Esophagus (tissue), 2 donors: Measurements from ENCODE around the gene MPST. TPM values are rescaled to one million over a fixed set of nuclear protein-coding genes. Genes with fewer than 3 reads are reported as not detected.
"Not testable (repeated sequence)": the region's sequence is repeated elsewhere in the genome, so short reads cannot be mapped to it uniquely, and the experiment has no call there.

ENCODE experiments used
- H3K27ac ChIP-seq, 2 donors: one replicate each; pipeline ENCODE4 v1.5.1; 2013; ENCODE audit warnings: low read depth in 2 of 2, mild to moderate bottlenecking in 2 of 2, inconsistent platforms in 1 of 2, low read length in 1 of 2, moderate library complexity in 1 of 2
- H3K27me3 ChIP-seq, 2 donors: one replicate each; pipeline ENCODE4 v1.6.1; 2013; ENCODE audit warnings: low read length in 2 of 2, control low read depth in 1 of 2, mild to moderate bottlenecking in 1 of 2; ENCODE audit not compliant: insufficient read depth in 2 of 2, control insufficient read depth in 1 of 2
- H3K36me3 ChIP-seq, 2 donors: one replicate each; pipeline ENCODE4 v1.6.1; 2013; ENCODE audit warnings: low read length in 1 of 2; ENCODE audit not compliant: control insufficient read depth in 2 of 2, insufficient read depth in 2 of 2
- H3K4me1 ChIP-seq, 2 donors: one replicate each; pipeline ENCODE4 v1.6.1; 2013; ENCODE audit warnings: low read length in 1 of 2; ENCODE audit not compliant: control insufficient read depth in 2 of 2, insufficient read depth in 2 of 2
- H3K4me3 ChIP-seq, 2 donors: one replicate each; pipeline ENCODE4 v1.5.1; 2013; ENCODE audit warnings: low read length in 2 of 2, mild to moderate bottlenecking in 2 of 2, low read depth in 1 of 2, moderate library complexity in 1 of 2
- H3K9me3 ChIP-seq, 2 donors: one replicate each; pipeline ENCODE4 v1.6.1; 2013; ENCODE audit warnings: mild to moderate bottlenecking in 2 of 2, low read depth in 1 of 2, low read length in 1 of 2, moderate library complexity in 1 of 2; ENCODE audit not compliant: control insufficient read depth in 2 of 2, insufficient read depth in 1 of 2
- WGBS, 2 donors: extraction: QIAGEN DNeasy Blood & Tissue Kit; methylation state at CpG; one replicate each; pipeline ENCODE4 v1.1.7; 2013; 5-methylcytosine and 5-hydroxymethylcytosine counted together
- polyA plus RNA-seq, 2 donors: library from polyadenylated mRNA; stranded (reverse); fragments of 200-250 nt; gene quantifications; one replicate each; pipeline ENCODE4 v1.2.3, GENCODE V29; 2013
- donor health status: healthy with polysubstance abuse.
- donor health status: Bipolar disorder and iron deficiency.

MPST gene
- polyA plus RNA-seq, 2 donors = 104 to 147 TPM

DNA sequence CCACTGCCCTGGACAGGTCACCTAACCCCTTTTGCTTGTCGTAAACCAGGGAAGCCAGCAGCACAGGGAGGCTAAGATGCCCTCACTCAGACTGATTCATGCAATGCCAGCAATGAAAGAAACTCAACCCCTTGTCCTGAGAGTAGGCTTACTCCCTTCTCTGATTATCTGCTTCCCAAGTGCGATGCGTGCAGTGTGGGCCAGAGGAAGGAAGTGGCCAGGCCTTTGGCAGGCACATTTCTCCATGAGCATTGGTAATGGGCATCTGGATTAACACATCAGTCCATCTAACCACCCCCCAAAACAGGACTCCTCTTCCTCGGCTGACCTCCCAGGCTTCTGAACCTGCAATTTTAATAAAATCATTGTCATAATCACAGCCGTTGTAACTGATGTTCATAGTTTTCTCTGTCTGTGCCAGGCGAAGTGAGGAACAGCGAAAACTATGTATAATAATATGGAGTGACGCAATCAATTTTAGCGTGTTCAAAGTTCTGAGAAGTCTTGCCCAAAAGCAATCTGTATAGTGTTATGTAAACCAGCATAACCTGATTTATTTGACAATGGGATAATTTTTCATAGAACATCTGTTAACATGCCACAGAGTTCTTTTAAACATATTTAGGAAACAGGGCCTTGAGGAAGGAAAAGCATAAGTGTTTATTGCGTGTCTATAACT, 34.2 kb upstream of the MPST start:
- peaks cover 0 to 5% of the 10 kb centered on the region in 2 donors for H3K27me3 ChIP-seq
- 52 to 71% methylated on average over 10 of the region's 10 CpGs for WGBS, 2 donors

DNA sequence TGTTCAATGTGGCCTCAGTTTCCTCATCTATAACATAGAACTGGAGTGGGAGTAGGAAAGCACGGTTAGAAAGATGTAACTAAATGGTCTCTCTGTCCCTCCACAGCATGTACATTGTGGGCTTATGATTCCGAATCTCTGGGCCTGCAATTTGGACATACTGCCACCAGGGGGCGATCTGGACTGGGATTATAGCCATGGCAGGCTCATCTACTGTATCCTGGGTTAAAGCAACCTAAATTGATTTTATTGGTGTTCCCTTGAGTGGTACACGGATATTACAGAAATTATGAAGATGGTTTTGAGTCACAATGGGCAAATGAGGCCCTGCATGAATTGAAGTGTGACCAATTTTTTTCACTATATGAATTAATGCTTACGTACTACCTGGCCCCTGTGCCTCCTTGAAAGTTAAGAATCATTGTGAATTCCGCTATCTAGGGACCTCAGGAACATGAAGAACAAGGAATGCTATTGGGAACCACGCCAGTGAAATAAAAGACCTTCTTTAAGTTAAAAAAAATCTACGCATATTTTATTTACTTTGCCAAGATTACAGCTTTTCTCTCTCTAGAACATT, 33.2 kb upstream of the MPST start:
- Histone ChIP-seq H3K9me3 (peaks cover 3 to 8% of the 10 kb centered on the region in 2 donors), H3K27me3 (peaks cover 5 to 8% of the 10 kb centered on the region in 2 donors), H3K36me3 (no peaks in the 10 kb centered on the region), H3K27ac (no peak overlapping the region), H3K4me3 (no peak overlapping the region), H3K4me1 (peaks cover 0 to 2% of the 10 kb centered on the region in 2 donors)
- WGBS, 2 donors = 60 to 62% methylated on average over 8 of the region's 8 CpGs

More for the DNA sequence above, 34.2 kb upstream of the MPST start:
- peaks cover 3 to 9% of the 10 kb centered on the region in 2 donors for H3K9me3 ChIP-seq
- H3K4me3 ChIP-seq = no peak overlapping the region
- no peak overlapping the region for H3K27ac ChIP-seq
- peaks cover 0 to 2% of the 10 kb centered on the region in 2 donors for H3K4me1 ChIP-seq
- H3K36me3 ChIP-seq = no peaks in the 10 kb centered on the region

DNA sequence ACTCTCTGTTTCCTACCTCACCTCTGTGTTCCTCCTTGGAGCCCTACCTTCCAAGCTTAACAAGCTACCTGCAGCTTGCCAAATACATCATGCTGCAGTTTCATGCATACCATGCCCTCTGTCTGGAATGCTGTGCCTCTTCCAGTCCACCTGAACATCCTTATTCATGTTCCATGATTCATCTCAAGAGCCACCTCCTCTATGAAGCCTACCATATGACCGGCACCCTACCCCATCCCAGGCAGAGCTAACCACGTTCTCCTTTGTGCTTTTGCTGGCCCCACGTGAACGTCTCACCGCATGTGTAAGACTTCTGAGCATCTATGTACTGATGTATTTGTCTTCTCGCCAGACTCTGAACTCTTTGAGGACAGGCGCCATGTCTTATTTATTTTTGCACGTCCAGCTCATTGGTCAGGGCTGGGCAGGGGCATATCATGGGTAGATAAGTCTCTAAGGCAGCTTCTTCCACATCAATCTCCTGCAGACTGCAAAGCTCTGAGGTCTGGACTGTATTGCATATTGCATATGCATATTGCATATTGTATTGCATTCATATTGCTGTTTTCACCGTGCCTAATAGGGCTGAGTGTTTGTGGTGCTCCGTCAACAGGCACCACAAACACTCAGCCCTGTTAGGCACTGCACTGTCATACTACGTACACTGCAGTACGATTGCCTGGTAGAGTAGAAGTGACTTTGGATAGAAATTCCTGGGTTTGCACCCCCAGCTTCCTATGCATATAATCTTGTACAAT, 31.3 kb upstream of the MPST start:
- Histone ChIP-seq H3K4me3 (no peak overlapping the region), H3K27ac (no peak overlapping the region), H3K4me1 (peaks cover 0 to 2% of the 10 kb centered on the region in 2 donors), H3K27me3 (peaks cover 5 to 8% of the 10 kb centered on the region in 2 donors), H3K9me3 (peaks cover 3 to 7% of the 10 kb centered on the region in 2 donors), H3K36me3 (no peaks in the 10 kb centered on the region)
- WGBS, 2 donors = 73 to 74% methylated on average over 12 of the region's 12 CpGs

DNA sequence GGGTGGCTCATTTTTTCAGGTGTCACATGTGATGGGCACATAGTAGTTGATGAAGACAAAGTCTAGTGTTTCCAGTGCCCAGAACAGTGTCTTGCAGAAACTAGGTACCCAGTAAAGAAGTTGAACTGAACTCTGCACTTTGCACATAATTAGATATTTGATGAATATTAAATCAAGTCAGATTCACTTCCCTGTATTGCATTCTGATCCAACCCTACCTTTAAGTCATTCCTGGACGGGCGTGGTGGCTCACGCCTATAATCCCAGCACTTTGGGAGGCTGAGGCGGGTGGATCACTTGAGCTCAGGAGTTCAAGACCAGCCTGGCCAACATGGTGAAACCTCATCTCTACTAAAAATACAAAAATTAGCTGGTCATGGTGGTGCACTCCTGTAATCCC, 30.5 kb upstream of the MPST start:
- not testable (repeated sequence) for H3K9me3 ChIP-seq, H3K36me3 ChIP-seq, H3K4me1 ChIP-seq, H3K27ac ChIP-seq, H3K27me3 ChIP-seq, H3K4me3 ChIP-seq
- WGBS, 2 donors = 77 to 90% methylated on average over 4 of the region's 4 CpGs

DNA sequence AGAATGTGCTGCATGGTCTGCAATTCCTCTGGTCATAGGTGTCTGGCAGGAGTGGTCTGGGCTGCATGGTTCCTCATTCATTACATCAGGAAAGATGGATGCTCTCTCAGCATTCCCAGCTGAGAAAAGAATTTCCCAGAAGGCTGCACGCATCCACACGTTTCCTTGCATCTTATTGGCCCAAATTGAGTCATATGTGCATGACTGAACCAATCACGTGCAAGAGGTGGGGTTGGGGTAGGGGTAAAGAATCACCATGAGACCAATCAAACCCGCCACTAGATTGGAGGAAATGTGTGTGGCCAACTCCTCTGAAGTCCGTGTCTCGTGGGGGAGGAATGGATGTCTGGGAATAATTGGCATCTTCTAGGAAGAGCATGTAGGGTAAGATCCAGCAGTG, 29.1 kb upstream of the MPST start:
- Histone ChIP-seq H3K27ac (no peak overlapping the region), H3K4me1 (no peaks in the 10 kb centered on the region)

DNA sequence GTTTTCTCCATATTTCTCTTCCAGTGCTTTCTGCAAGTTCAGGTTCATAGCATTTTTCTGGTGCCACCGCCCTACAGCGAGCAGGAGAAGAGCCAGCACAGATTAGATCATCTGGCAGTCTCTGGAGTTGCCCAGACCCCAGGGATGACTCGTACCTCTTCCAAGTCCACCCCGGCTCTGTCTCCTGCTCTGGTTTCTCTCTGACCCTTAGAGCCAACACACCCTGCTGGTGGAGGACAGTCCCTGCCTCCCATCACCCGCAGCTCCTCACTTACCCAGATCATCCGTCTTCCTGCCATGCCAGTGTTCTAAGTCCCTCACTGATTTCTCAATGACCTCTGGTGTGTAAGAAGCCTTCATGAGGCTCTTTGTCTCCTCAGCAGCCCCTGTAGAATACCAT, 28.3 kb upstream of the MPST start:
- H3K36me3 ChIP-seq = no peaks in the 10 kb centered on the region
- H3K27me3 ChIP-seq = peaks cover 5 to 8% of the 10 kb centered on the region in 2 donors
- peaks cover 0 to 1% of the 10 kb centered on the region in 2 donors for H3K9me3 ChIP-seq
- 63 to 66% methylated on average over 6 of the region's 6 CpGs for WGBS, 2 donors
- H3K4me1 ChIP-seq = no peaks in the 10 kb centered on the region
- no peak overlapping the region for H3K27ac ChIP-seq
- no peak overlapping the region for H3K4me3 ChIP-seq

More for the DNA sequence above, 29.1 kb upstream of the MPST start:
- 69 to 75% methylated on average over 6 of the region's 6 CpGs for WGBS, 2 donors
- Histone ChIP-seq H3K4me3 (no peak overlapping the region), H3K36me3 (no peaks in the 10 kb centered on the region), H3K27me3 (peaks cover 5 to 8% of the 10 kb centered on the region in 2 donors), H3K9me3 (peaks cover 3 to 4% of the 10 kb centered on the region in 2 donors)

DNA sequence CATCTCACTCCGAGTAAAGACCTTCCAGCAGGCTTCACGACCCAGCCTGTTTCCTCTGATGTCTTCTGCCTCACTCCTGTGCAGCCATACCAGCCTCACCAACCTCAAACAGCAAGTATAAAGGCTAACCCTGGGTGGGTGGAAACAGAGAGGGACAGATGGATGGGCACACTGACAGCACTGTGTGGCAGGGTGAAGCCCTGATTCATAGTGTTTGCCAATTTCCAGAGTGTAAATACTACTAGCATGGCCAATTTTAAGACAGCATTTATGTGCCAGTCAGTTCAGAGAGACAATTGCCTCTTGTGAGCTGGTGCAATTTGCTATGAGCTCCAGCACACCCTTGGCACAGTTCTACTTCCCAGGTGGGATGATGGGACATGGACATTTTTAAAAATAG, 21.8 kb upstream of the MPST start:
- H3K4me3 ChIP-seq = no peak overlapping the region
- WGBS, 2 donors = 76 to 77% methylated on average over 2 of the region's 2 CpGs
- no peaks in the 10 kb centered on the region for H3K27me3 ChIP-seq
- no peak overlapping the region for H3K27ac ChIP-seq
- H3K36me3 ChIP-seq = no peaks in the 10 kb centered on the region
- H3K9me3 ChIP-seq = peaks cover 0 to 2% of the 10 kb centered on the region in 2 donors
- H3K4me1 ChIP-seq = peaks cover 5 to 12% of the 10 kb centered on the region in 2 donors

DNA sequence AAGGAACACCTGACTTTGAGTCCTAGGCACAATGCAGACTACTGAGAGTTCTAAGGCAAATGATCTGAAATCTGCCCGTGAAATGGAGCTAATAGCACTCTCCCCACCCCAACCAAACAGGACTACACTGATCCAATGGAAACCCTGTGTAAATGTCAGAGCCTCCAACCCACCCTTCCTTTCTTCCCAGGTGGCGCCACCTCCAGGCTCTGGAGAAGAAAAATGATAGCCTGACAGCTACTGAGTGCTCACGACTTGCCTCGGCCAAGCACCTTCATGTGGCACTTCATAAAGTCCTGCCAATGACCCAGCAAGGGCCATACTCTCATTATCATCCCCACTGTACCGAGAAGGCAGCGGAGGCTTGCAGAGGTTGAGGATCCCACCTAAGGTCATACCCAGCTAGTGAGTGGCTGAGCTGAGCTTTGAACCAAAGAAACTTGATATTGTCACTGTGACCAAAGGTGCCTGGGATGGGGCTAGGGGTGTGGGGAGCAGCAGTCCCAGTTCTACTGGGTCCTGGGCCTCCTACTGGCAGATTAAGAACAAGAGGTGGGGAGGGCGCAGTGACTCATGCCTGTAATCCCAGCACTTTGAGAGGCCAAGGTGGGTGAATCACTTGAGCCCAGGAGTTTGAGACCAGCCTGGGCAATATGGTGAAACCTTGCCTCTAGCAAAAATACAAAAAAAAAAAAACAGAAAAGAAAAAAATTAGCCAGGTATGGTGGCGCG, 20.8 kb upstream of the MPST start:
- Histone ChIP-seq H3K27ac (peak overlapping the region in 1 of 2 donors; percentile 62), H3K9me3 (peaks cover 0 to 2% of the 10 kb centered on the region in 2 donors), H3K36me3 (no peaks in the 10 kb centered on the region), H3K4me1 (peaks cover 5 to 12% of the 10 kb centered on the region in 2 donors), H3K4me3 (no peak overlapping the region), H3K27me3 (no peaks in the 10 kb centered on the region)
- WGBS, 2 donors = 73 to 80% methylated on average over 9 of the region's 9 CpGs

DNA sequence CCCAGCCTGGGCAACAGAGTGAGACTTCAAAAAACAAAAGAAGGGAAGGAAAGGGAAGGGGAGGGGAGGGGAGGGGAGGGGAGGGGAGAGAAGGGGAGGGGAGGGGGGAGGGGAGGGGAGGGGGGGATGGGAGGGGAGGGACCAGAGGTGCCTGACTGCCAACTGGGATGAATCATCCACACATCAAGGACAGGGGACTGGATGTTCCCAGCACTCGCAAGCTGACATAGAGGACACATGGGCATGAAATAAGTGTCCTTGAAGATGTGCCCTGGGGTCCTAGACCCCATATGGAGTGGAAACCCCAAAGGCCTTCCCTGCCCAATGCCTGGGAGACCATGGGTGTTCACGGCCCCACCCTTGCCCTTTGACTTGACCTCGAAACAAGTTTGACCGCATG, 20.1 kb upstream of the MPST start:
- Histone ChIP-seq H3K36me3 (no peaks in the 10 kb centered on the region), H3K4me1 (peaks cover 5 to 12% of the 10 kb centered on the region in 2 donors), H3K4me3 (no peak overlapping the region), H3K27me3 (no peaks in the 10 kb centered on the region), H3K27ac (peak overlapping the region in 1 of 2 donors; percentile 62), H3K9me3 (peaks cover 0 to 2% of the 10 kb centered on the region in 2 donors)
- WGBS, 2 donors = 74 to 75% methylated on average over 4 of the region's 4 CpGs
